HepG2 (cell line): ENCODE results near the gene OAT.
"Not testable (repeated sequence)": the region's sequence is repeated elsewhere in the genome, so short reads cannot be mapped to it uniquely, and the experiment has no call there.

Experiments used
- GABPB1 ChIP-seq: IDR thresholded peaks from 2 replicates; pipeline ENCODE4 v1.6.1; 2016; ENCODE audit warnings: mild to moderate bottlenecking, missing genetic modification reagents, moderate library complexity, missing compliant biosample characterization
- TCF7L2 ChIP-seq: IDR thresholded peaks from 2 replicates; pipeline ENCODE4 v1.6.1; 2011; ENCODE audit warnings: mild to moderate bottlenecking, low read depth, low read length, moderate library complexity
- TF ChIP-seq, protein P1 (sequence below): sonication (generic); formaldehyde crosslinking; IDR thresholded peaks from 2 replicates; pipeline ENCODE4 v1.5.0; 2020; ENCODE audit warnings: missing genetic modification reagents

- TF ChIP-seq, protein P1, sequence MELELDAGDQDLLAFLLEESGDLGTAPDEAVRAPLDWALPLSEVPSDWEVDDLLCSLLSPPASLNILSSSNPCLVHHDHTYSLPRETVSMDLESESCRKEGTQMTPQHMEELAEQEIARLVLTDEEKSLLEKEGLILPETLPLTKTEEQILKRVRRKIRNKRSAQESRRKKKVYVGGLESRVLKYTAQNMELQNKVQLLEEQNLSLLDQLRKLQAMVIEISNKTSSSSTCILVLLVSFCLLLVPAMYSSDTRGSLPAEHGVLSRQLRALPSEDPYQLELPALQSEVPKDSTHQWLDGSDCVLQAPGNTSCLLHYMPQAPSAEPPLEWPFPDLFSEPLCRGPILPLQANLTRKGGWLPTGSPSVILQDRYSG, result not testable (repeated sequence)
- TF ChIP-seq TCF7L2; GABPB1 (CRISPR knock-in tag): not testable (repeated sequence)
These were observed 23.0 kb upstream of the OAT start for GRCh38 chr10:124441694-124442093.
